Esophagus muscularis mucosa (tissue), 4 donors: ENCODE measurements around the gene SNAP29. TPM values are rescaled to one million over a fixed set of nuclear protein-coding genes. Genes with fewer than 3 reads are reported as not detected.

Experiments
- DNase-seq: peaks from one replicate; pipeline ENCODE4 v3.0.0-alpha.2; 2017; ENCODE audit errors: extremely low spot score
- H3K27ac ChIP-seq, 4 donors: fragments of 200-600 bp; sonication (generic); replicated peaks in 1 of 4; 1 replicate in 3 of 4; 2 replicates in 1 of 4; pipeline ENCODE4 v1.5.1; 2016 to 2019; ENCODE audit warnings: mild to moderate bottlenecking in 1 of 4
- H3K27me3 ChIP-seq, 4 donors: fragments of 200-600 bp; sonication (generic); one replicate each; pipeline versions ENCODE4 v1.5.1 to v1.6.0; 2016 to 2019
- H3K36me3 ChIP-seq, 4 donors: fragments of 200-600 bp; sonication (generic); one replicate each; pipeline ENCODE4 v1.5.1; 2016 to 2019
- H3K4me1 ChIP-seq, 4 donors: fragments of 200-600 bp; sonication (generic); one replicate each; pipeline ENCODE4 v1.5.1; 2016 to 2019
- H3K4me3 ChIP-seq, 4 donors: fragments of 200-600 bp; sonication (generic); 1 replicate in 2 of 4; 2 replicates in 2 of 4; pipeline ENCODE4 v1.5.1; 2016 to 2019; ENCODE audit warnings: mild to moderate bottlenecking in 4 of 4, moderate library complexity in 1 of 4
- H3K9me3 ChIP-seq, 4 donors: fragments of 200-600 bp; sonication (generic); 1 replicate in 3 of 4; 2 replicates in 1 of 4; pipeline ENCODE4 v1.5.1; 2016 to 2019
- CTCF ChIP-seq, 3 experiments: fragments of 200-600 bp in 2 of 3; fragments of 450-650 bp in 1 of 3; sonication (generic) in 2 of 3; IDR thresholded peaks; one replicate each; pipeline ENCODE4 v1.5.1; 2017 to 2019; ENCODE audit warnings: antibody characterized with exemption in 3 of 3, mild to moderate bottlenecking in 2 of 3, moderate library complexity in 1 of 3
- EP300 ChIP-seq: sonication (generic); formaldehyde crosslinking; IDR thresholded peaks from one replicate; pipeline ENCODE4 v1.6.1; 2017; ENCODE audit warnings: antibody characterized with exemption
- POLR2A ChIP-seq: fragments of 450-650 bp; IDR thresholded peaks from one replicate; pipeline ENCODE4 v1.6.1; 2017; ENCODE audit warnings: antibody characterized with exemption, moderate library complexity, mild to moderate bottlenecking, low read depth
- POLR2AphosphoS5 ChIP-seq, 2 donors: sonication (generic); formaldehyde crosslinking; IDR thresholded peaks; one replicate each; pipeline ENCODE4 v1.6.1; 2017; ENCODE audit warnings: antibody characterized with exemption in 2 of 2
- WGBS: methylation state at CpG from one replicate; pipeline ENCODE4 v1.1.5; 2018; 5-methylcytosine and 5-hydroxymethylcytosine counted together
- intact Hi-C: fragments of 100-400 bp; cut with DNase I; formaldehyde crosslinking; loops from one replicate; pipeline ENCODE4 v1.15.1; 2023
- total RNA-seq, 4 donors: library from RNA; depleted of rRNA; stranded (reverse); fragments of >200 nt; gene quantifications; one replicate each; pipeline versions ENCODE4 v1.1.0 to v1.2.1, GENCODE V29; 2016

The SNAP29 gene
- total RNA-seq, 4 donors from 2014 or later: 21.2 to 33.6 (median 26.4) TPM

- no peaks in the 10 kb centered on the region for H3K4me1 ChIP-seq
- no peak overlapping the region for H3K27ac ChIP-seq
- H3K36me3 ChIP-seq: peaks cover 54 to 100% (median 94%) of the 10 kb centered on the region in 4 donors
- no peaks in the 10 kb centered on the region for H3K9me3 ChIP-seq
- no peak for TF ChIP-seq CTCF (IDR thresholded peaks at IDR 0.05)
- TF ChIP-seq EP300: no peak
- no peak for TF ChIP-seq POLR2A
- TF ChIP-seq POLR2AphosphoS5 (IDR thresholded peaks at IDR 0.05): no peak
- H3K27me3 ChIP-seq: no peaks in the 10 kb centered on the region
- intact Hi-C loops: no loop called here
- 100% methylated on average over 5 of the region's 5 CpGs for WGBS
- no peak for DNase-seq
- no peak overlapping the region for H3K4me3 ChIP-seq
Observed at GRCh38 chr22:20811971-20812660, 46.7 kb upstream of the SNAP29 start.

GRCh38 chr22:20813056-20813455, 45.8 kb upstream of the SNAP29 start:
- WGBS: 94% methylated on average over 4 of the region's 4 CpGs
- H3K36me3 ChIP-seq: peaks cover 51 to 100% (median 93%) of the 10 kb centered on the region in 4 donors
- H3K4me1 ChIP-seq: no peaks in the 10 kb centered on the region
- TF ChIP-seq EP300 (no peak), POLR2AphosphoS5 (IDR thresholded peaks at IDR 0.05) (no peak)
- no peak overlapping the region for H3K4me3 ChIP-seq
- H3K27ac ChIP-seq: no peak overlapping the region
- DNase-seq: no peak
- intact Hi-C loops: no loop called here
- no peaks in the 10 kb centered on the region for H3K27me3 ChIP-seq
- H3K9me3 ChIP-seq: no peaks in the 10 kb centered on the region

GRCh38 chr22:20814221-20814808, 44.5 kb upstream of the SNAP29 start:
- TF ChIP-seq POLR2AphosphoS5 (IDR thresholded peaks at IDR 0.05): no peak
- no peak for TF ChIP-seq EP300
- TF ChIP-seq CTCF (IDR thresholded peaks at IDR 0.05): no peak
- TF ChIP-seq POLR2A: no peak
- Histone ChIP-seq H3K4me1 (no peaks in the 10 kb centered on the region), H3K36me3 (peaks cover 58 to 100% (median 93%) of the 10 kb centered on the region in 4 donors), H3K9me3 (no peaks in the 10 kb centered on the region), H3K27me3 (no peaks in the 10 kb centered on the region), H3K27ac (no peak overlapping the region), H3K4me3 (no peak overlapping the region)
- intact Hi-C loops: no loop called here
- no peak for DNase-seq
- WGBS: 91% methylated on average over 5 of the region's 5 CpGs

- H3K9me3 ChIP-seq: no peaks in the 10 kb centered on the region
- H3K4me3 ChIP-seq: no peak overlapping the region
- no peaks in the 10 kb centered on the region for H3K27me3 ChIP-seq
- peaks cover 62 to 100% (median 93%) of the 10 kb centered on the region in 4 donors for H3K36me3 ChIP-seq
- TF ChIP-seq POLR2AphosphoS5 (IDR thresholded peaks at IDR 0.05): no peak
- no peak for TF ChIP-seq EP300
- no peak for TF ChIP-seq CTCF (IDR thresholded peaks at IDR 0.05)
- TF ChIP-seq POLR2A: no peak
- intact Hi-C loops: no loop called here
- WGBS: 94% methylated on average over 9 of the region's 9 CpGs
- H3K4me1 ChIP-seq: no peaks in the 10 kb centered on the region
- no peak for DNase-seq
- no peak overlapping the region for H3K27ac ChIP-seq
Observed at GRCh38 chr22:20815477-20816050, 43.2 kb upstream of the SNAP29 start.

- Histone ChIP-seq H3K4me1 (no peaks in the 10 kb centered on the region), H3K27ac (no peak overlapping the region), H3K36me3 (peaks cover 53 to 100% (median 89%) of the 10 kb centered on the region in 4 donors), H3K27me3 (no peaks in the 10 kb centered on the region), H3K9me3 (no peaks in the 10 kb centered on the region), H3K4me3 (no peak overlapping the region)
- 88% methylated on average over 6 of the region's 6 CpGs for WGBS
- intact Hi-C loops: no loop called here
- no peak for DNase-seq
- TF ChIP-seq POLR2AphosphoS5 (IDR thresholded peaks at IDR 0.05) (no peak), EP300 (no peak), CTCF (IDR thresholded peaks at IDR 0.05) (no peak), POLR2A (no peak)
Observed at GRCh38 chr22:20816559-20816958, 42.2 kb upstream of the SNAP29 start.
